NCI-H69 (cell line): Measurements from ENCODE around the gene FKBP15.
"Not testable (repeated sequence)": the region's sequence is repeated elsewhere in the genome, so short reads cannot be mapped to it uniquely, and the experiment has no call there.

Experiments
- DNase-seq: peaks from one replicate; lab custom pipeline; 2025; lab: John Stamatoyannopoulos, UW

FKBP15 gene

GRCh38 chr9:113143432-113144227 is 77.4 kb downstream of the FKBP15 start:
- DNase-seq, result peak; percentile 27

DNA sequence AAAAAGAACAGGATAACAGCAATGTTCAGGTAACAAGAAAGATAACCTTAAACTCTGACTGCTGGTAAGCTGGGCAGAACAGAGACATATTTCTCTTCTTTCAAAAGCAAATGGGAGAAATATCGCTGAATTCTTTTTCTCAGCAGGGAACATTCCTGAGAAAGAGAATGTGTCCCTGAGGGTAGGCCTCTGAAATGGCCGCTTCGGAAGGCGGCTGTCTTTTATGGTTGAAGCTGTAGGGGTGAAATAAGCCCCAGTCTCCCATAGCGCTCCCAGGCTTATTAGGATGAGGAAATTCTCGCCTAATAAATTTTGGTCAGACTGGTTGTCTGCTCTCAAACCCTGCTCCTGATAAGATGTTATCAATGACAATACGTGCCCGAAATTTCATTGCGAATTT is 80.2 kb downstream of the FKBP15 start:
- not testable (repeated sequence) for DNase-seq

DNA sequence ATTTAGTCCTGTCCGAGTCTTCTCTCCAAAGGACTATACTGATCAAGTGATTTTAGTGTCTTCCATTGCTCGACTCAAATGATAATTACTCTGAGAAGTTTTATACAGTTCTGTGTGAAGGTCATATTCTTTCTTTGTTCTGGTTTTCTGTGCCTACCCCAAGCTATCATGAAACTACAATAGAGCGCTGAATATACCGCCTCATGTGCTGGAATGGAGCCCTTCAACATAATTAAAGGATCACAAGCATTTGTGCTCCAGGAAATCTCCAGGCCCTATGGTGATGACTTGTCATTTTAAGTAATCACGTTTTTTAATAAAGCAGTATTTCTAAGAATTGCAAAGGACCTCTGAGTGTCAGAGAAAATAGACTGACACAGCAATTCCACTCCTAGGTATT is 81.1 kb downstream of the FKBP15 start:
- no peak for DNase-seq

DNA sequence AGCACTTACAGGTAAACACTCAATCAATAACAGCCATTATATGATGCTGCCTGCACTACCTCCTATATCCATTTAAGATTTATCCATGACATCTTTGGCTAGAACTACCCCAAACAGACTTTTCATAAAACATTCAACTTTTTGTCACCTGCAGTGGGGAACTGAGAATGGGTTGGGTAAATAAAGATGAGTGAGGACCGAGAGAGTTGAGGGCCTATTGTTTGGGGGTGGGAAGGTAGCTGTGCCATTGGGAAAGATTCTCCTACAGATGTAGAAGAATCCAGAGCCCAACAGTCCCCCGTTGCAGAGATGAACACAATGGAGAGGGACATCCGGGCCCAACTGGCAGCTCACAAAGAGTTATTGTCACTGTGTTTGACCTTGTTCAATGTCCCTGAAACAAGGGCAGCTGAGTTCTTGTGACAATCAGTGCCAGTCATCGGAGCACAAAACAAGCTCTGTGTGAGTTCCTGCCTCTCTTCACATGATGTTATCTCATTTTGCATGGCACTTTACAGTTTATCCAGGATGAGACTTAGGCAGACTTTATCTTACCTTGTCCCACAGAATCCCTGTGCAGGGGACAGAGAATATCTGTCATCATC is 81.8 kb downstream of the FKBP15 start:
- DNase-seq, result no peak

DNA sequence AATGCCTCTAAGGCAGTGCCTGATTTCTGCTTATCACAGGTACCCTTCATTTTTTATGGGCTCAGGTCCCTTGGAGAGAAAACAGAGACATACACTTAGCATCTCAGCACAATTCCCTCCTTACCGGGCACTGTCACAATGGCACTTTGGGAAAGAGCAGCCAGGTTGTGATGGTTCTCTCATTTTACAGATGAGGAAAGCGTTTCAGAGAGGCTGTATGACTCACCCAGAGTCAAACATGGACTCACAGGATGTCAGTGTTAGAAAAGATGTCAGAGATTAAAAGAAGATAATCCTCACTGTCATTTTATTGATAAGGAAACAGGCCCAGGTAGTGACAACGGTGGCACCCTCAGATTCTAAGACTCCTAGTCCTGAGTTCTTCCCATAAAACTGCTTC is 82.3 kb downstream of the FKBP15 start:
- DNase-seq, result no peak

DNA sequence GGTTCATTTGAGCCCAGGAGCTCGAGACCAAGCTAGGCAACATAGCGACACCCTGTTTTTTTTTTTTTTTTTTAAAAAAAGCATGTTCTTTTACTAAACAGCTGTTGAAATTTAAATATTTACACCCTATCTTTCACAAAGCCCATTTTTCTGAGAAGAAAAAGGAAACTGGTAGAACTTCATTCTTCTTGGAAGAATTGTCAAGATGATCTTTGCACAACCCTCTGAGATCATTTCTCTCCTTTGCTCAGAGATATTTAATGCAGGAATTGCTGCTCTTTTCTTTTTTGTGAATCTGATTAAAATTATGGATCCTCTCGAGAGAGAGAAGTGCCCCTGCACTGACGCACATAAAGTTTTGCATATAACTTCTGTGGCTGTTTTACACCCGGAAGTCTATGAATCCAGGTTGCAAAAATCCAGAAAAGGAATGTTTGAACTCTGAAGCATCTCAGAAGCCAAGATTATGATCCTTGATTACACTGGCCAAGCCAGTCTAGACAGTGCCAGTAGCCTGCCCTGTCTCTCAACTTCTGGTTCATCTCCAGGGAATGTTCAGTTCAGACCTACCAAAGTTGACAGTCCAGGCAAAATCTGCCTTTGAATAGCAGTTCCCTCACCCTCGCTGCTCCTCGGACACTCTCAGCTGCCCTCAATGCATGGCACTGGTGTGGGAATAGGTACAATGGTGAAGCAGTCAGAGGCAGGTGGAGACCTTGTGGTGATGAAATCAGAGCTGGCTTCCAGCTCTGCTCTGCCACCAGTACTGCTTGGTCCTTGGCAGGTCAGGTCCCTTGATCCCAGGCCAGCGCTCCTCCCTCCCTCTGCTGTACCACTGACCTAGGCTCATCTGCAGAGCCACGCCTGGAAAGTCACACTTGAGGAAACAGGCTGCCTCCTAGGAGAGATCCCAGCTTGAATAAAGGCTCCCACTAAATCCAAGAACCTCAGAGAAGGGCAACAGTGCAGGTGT is 83.6 kb downstream of the FKBP15 start:
- DNase-seq, result no peak

DNA sequence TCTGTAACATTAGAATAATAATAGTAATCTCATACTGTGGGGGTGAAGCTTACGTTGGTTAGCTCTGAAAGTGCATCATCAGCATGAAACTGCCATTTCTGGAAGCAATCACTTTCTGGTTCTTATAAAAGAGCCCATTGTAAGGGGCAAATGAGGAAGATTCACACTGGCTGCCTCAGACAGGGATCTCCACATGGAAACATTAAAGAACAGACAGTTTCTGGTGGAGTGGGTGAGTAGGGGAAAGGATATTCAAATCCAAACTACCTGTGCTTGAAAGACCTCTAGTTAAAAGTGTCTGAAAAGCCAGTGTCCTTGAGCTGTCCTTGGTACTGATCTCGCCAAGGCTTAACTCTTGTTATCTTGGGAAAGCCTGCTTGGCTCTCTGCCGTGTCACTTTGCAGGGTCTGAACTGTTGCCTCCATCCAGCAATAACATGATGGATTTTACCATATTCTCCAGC is 89.4 kb downstream of the FKBP15 start:
- no peak for DNase-seq

DNA sequence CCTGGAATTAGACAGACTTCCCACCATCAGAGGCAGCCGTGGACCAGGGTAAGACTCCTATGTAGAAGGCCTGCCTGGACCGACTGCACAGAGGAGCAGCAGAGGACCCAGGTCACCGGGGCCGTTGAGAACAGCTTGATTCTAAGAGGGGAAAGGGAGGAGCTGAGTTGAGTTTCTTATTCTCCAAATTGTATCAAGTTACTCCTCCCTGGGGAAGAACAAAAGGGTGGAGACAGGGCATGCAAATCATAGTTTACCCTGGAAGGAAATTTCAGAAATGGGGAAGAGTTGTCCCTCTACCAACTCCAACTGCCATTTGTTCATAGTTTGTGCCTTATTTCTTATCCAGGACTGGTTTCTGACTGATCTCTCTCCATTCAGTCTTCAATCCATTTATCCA is 91.2 kb downstream of the FKBP15 start:
- DNase-seq, result peak; percentile 18

DNA sequence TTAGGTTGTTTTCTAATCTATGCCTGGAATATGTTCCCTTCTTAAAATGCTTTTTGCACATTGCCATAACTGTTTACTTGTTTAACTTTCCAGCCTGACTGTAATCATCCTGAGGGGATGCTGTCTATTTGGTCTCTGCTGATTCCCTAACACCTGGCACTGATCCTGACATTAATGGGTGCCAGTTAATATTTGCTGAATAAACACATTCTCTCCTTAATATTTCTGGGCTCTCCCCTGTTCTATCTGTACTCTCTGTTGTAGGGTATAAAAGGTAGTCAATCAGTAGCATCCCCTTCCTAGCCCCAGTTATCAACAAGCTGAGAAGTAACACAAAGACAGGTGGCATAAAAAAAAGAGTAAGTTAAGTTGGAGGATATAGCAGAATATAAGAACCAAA is 91.6 kb downstream of the FKBP15 start:
- DNase-seq, result no peak

- no peak for DNase-seq
These were observed 95.6 kb downstream of the FKBP15 start for GRCh38 chr9:113125386-113126035.

- DNase-seq, result not testable (repeated sequence)
These were observed 102.2 kb downstream of the FKBP15 start for GRCh38 chr9:113118829-113119228.
